Colonic mucosa (tissue), 4 donors: ENCODE results near the gene TBL3. TPM values are rescaled to one million over a fixed set of nuclear protein-coding genes. Genes with fewer than 3 reads are reported as not detected.
"Not testable (repeated sequence)": the region's sequence is repeated elsewhere in the genome, so short reads cannot be mapped to it uniquely, and the experiment has no call there.

Experiments used
- DNase-seq: peaks from one replicate; pipeline ENCODE4 v3.0.0-alpha.2; 2020
- H3K27ac ChIP-seq: fragments of 200-600 bp; one replicate; pipeline ENCODE4 v1.8.0; 2021
- H3K27me3 ChIP-seq: fragments of 200-600 bp; one replicate; pipeline ENCODE4 v1.8.0; 2021
- H3K36me3 ChIP-seq: fragments of 200-600 bp; one replicate; pipeline ENCODE4 v1.8.0; 2021
- H3K4me1 ChIP-seq: fragments of 200-600 bp; one replicate; pipeline ENCODE4 v1.8.0; 2021; ENCODE audit warnings: mild to moderate bottlenecking
- H3K4me3 ChIP-seq: fragments of 200-600 bp; one replicate; pipeline ENCODE4 v1.8.0; 2021
- H3K9ac ChIP-seq, 2 donors: one replicate each; pipeline ENCODE4 v1.7.0; 2013; ENCODE audit warnings: control low read depth in 2 of 2, low read depth in 2 of 2, low read length in 2 of 2
- H3K9me3 ChIP-seq: fragments of 200-600 bp; one replicate; pipeline ENCODE4 v1.8.0; 2021
- CTCF ChIP-seq: fragments of 200-600 bp; IDR thresholded peaks from one replicate; pipeline ENCODE4 v1.8.0; 2022; ENCODE audit warnings: antibody characterized with exemption, mild to moderate bottlenecking
- intact Hi-C: fragments of 100-400 bp; cut with DNase I; formaldehyde crosslinking; loops from one replicate; pipeline ENCODE4 v1.14.1; 2022
- total RNA-seq, 2 donors: library from RNA; stranded (reverse); fragmentation: NEBNext Ultra II Directional in 1 of 2; extraction: Animal tissue kit (Norgen Biotek cat#: 25700) in 1 of 2; gene quantifications; one replicate each; pipeline ENCODE4 v1.2.1, GENCODE V29; 2021
- donor health status: healthy.
- donor health status: DM: no; HTN: no; CAD: no.
- donor health status: DM: no; HTN: no; CAD: no.

Gene TBL3
- total RNA-seq, 2 donors from 2014 or later, result 19.4 to 43.1 TPM

GRCh38 chr16:1960665-1961630, 10.9 kb upstream of the TBL3 start:
- Histone ChIP-seq H3K27me3 (no peaks in the 10 kb centered on the region), H3K4me3 (no peak overlapping the region), H3K36me3 (no peaks in the 10 kb centered on the region), H3K9me3 (no peaks in the 10 kb centered on the region), H3K9ac (peak overlapping the region; percentile 84 to 89), H3K27ac (peak overlapping the region; percentile 6), H3K4me1 (peaks cover 7% of the 10 kb centered on the region)
- intact Hi-C loops, result no loop called here
- DNase-seq, result no peak
- no peak for TF ChIP-seq CTCF

GRCh38 chr16:1961651-1962067, 10.2 kb upstream of the TBL3 start:
- intact Hi-C loops, result no loop called here
- no peak for DNase-seq
- Histone ChIP-seq H3K27ac (no peak overlapping the region), H3K4me3 (no peak overlapping the region), H3K9me3 (no peaks in the 10 kb centered on the region), H3K9ac (no peak overlapping the region), H3K36me3 (no peaks in the 10 kb centered on the region), H3K4me1 (peaks cover 7% of the 10 kb centered on the region), H3K27me3 (no peaks in the 10 kb centered on the region)
- TF ChIP-seq CTCF, result no peak

- H3K36me3 ChIP-seq, H3K27me3 ChIP-seq, H3K27ac ChIP-seq, H3K9ac ChIP-seq, intact Hi-C loops, H3K9me3 ChIP-seq, H3K4me3 ChIP-seq, DNase-seq, H3K4me1 ChIP-seq: not testable (repeated sequence)
These were observed 9.4 kb upstream of the TBL3 start for GRCh38 chr16:1962161-1963153.

- peak; percentile 40 for DNase-seq
- peaks cover 6% of the 10 kb centered on the region for H3K4me1 ChIP-seq
- H3K27ac ChIP-seq, result peak overlapping the region; percentile 89
These were observed 7.9 kb upstream of the TBL3 start for GRCh38 chr16:1963806-1964505.

More at GRCh38 chr16:1963806-1964505, 7.9 kb upstream of the TBL3 start:
- intact Hi-C loops, result no loop called here
- Histone ChIP-seq H3K27me3 (no peaks in the 10 kb centered on the region), H3K9me3 (no peaks in the 10 kb centered on the region), H3K4me3 (peak overlapping the region; percentile 92), H3K36me3 (no peaks in the 10 kb centered on the region), H3K9ac (peak overlapping the region; percentile 59 to 77)
- no peak for TF ChIP-seq CTCF
